GM21717 (cell line): ENCODE data around the gene RPL11.
"Not testable (repeated sequence)": the region's sequence is repeated elsewhere in the genome, so short reads cannot be mapped to it uniquely, and the experiment has no call there.

Experiments used
- ATAC-seq: cut with Tn5 transposase; IDR thresholded peaks from one replicate; pipeline ENCODE4 v1.9.1; 2021; ENCODE audit warnings: mild to moderate bottlenecking, moderate library complexity; ENCODE audit not compliant: unreplicated experiment

RPL11 gene

DNA sequence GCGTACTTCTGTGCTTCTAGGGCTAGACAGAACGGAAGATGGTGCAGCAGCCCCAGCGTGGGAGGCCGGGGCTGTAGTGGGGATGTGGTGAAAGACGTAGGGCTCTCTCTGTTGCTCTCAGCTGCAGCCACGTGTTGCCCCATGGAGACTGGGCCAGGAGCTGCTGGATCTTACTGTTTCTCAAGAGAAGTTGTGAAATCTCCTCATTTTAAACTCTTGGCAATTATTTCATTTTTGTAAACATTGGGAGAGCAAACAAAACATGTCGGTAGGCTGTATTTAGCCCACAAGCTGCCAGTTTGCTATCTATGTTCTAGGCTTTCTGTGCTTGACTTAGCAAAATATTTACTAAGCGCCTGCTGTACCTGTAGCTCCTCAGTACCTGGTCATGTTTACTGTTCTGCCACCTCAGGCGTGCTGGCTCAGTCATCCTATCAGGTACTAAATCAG is 35.8 kb downstream of the RPL11 start:
- no peak for ATAC-seq

DNA sequence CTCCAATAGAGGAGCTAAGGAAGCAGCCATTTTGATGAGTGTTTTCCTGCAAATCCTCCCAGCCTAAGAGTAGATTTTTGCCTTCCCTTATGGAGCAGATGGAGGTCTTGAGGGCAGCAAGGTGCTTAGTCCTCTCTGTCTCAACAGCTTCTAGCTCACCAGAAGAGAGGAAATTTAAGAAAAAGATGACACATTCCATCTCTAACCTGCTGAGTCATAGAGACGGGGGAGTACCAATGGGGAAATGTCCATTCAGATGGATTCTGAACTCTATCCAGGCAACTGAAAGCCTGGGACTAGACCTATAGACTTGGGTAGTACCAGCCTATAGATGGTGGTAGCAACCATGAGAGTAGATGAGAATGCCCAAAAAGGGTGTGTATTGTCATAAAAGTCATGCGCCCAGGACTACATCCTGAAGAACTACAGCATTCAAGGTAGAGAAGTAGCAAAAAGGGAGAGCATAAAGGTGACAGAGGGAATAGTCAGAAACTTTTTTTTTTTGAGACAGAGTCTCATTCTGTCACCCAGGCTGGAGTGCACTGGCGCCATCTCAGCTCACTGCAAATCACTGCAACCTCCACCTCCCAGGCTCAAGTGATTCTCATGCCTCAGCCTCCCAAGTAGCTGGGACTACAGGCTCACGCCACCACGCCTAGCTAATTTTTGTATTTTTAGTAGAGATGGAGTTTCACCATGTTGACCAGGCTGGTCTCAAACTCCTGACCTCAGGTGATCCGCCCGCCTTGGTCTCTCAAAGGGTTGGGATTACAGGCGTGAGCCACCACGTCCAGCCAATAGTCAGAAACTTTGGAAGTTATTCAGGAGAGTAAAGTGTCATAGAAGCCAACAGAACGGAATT is 41.0 kb downstream of the RPL11 start:
- ATAC-seq, result no peak

- not testable (repeated sequence) for ATAC-seq
Observed at GRCh38 chr1:23733281-23733680, 41.7 kb downstream of the RPL11 start.

DNA sequence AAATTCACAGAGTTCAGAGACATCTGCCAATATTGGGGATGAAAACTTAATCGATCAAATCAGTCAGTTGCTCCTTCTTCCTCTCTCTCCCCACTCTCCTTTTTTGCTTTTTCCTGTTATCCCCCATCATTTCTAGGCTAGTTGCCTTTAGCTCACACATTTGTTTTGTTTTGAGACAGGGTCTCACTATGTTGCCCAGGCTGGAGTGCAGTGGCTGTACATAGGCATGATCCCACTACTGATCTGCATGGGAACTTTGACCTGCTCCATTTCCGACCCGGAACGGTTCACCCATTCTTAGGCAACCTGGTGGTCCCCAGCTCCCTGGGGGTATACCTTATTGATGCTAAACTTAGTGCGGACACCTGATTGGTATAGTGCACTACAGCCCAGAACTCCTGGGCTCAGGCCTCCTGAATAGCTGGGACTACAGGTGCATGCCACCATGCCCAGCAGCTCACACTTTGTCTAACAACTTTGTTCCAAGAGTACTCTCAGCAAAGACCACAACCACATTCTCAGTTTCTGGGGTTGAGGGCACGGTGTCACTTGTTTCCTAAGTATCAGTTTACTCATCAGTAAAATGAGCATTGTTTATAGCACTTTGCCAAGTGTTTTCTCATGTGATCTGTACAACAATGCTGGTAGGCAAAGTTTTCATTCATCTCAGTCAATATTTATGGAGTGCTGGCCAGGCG is 45.0 kb downstream of the RPL11 start:
- no peak for ATAC-seq

DNA sequence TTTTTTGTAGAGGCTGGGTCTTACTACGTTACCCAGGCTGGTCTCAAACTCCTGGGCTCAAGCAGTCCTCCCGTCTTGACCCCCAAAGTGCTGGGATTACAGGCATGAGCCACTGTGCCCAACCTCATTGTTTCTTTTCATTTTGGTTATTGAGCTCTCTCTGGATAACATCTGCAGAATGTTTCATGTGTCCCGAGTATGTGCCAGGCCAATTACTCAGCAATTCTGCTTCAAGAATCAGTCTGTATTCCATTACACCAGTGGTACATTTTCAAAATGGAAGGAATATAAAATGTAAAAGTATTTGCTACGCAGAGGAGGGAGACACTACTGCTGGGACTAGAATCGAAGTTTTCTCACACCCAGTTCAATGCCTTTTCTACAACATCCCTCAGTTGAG is 50.0 kb downstream of the RPL11 start:
- no peak for ATAC-seq

DNA sequence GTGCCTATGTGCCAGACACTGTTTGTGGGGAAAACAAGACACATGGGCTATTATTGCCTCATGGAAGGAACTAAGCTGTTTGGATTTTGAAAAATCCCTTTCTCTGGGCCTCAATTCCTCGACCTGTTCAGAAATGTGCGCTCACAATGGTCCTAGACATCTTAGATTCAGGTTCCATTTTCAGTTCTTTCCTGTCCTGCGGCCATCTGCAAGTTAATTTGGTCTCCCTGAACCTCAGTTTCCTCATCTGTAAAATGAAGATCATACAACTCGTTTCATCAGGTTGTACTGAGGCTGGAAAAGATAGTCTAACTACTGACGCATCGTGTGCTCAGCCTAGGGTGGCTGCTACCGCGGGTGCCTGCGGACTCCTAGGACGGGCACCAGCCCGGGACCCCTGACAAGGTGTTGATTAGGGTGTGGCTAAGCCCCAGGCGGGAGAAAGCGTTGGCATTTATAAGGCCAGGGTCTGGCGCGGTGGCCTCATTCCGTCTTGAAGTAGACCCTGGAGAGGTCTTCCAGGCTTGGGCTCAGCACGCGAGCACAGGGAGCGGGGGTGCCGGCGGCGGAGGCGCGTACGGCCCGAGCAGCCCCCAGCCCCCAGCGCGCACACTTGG is 51.2 kb downstream of the RPL11 start:
- peak; percentile 12 for ATAC-seq

DNA sequence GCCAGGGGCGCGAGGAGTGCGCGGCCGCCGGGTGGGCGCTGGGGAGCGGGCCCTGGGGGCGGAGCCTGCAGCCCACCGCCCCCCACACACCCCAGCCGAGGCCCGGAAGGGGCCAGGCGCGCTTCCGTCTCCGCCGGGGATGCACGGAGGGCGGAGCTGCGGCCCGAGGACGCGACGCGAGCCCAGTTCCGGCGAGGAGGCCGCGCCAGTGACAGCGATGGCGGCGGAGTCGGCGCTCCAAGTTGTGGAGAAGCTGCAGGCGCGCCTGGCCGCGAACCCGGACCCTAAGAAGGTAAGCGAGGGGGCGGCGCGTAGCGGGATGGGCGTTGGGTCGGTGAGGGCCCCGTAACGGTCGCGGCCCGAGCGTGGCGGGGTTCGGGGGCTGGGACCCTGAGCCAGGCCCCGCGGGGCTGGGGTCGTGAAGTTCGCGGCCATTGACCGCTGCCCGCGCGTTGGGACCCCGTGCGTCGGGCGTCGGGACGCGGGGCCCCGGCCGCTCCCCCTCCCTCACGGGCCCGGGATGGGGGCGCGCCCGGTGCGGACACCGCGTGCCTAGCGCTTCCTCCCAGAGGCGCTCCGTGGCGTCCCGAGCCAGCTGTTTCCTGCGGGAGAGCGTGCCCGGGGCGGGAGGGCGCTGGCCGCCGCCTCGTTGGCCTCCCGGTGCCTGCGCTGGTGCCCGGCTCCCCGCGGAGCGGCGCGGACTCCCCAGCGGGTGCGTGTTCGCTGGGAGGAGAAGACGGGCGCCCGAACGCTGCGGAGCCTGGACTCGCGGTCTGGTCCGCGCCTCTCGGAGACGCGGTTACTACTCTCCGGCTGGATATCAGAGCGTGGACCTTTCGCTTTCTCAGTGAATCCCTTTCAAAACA is 51.9 kb downstream of the RPL11 start, which contains the start of gene ELOA:
Gene ELOA (plus strand): TSS at position 185 of the 866 bp plus-strand sequence. CDS start 33 bp downstream, at position 218.
- ATAC-seq, result peak; percentile 51

GRCh38 chr1:23745515-23745914 is 53.9 kb downstream of the RPL11 start:
- ATAC-seq, result no peak
